Testis (tissue), 3 donors: Measurements from ENCODE around the gene GLI3. TPM values are rescaled to one million over a fixed set of nuclear protein-coding genes. Genes with fewer than 3 reads are reported as not detected.

ENCODE experiments used
- DNase-seq: peaks from one replicate; pipeline ENCODE4 v3.0.0-alpha.2; 2019
- H3K27ac ChIP-seq, 2 donors: fragments of 200-600 bp; sonication (generic); one replicate each; pipeline ENCODE4 v1.5.1; 2019
- H3K27me3 ChIP-seq: fragments of 200-600 bp; sonication (generic); one replicate; pipeline ENCODE4 v1.5.1; 2019
- H3K36me3 ChIP-seq: fragments of 200-600 bp; sonication (generic); one replicate; pipeline ENCODE4 v1.5.1; 2017; ENCODE audit warnings: low read depth; ENCODE audit errors: missing control alignments
- H3K4me1 ChIP-seq: fragments of 200-600 bp; sonication (generic); one replicate; pipeline ENCODE4 v1.5.1; 2019
- H3K4me3 ChIP-seq, 2 donors: fragments of 200-600 bp; sonication (generic); one replicate each; pipeline ENCODE4 v1.5.1; 2017 to 2019
- H3K9me3 ChIP-seq: fragments of 200-600 bp; sonication (generic); one replicate; pipeline ENCODE4 v1.5.1; 2017
- CTCF ChIP-seq, 3 experiments: fragments of 450-650 bp in 2 of 3; fragments of 200-600 bp in 1 of 3; sonication (generic) in 1 of 3; IDR thresholded peaks; one replicate each; pipeline ENCODE4 v1.5.1; 2016 to 2019; ENCODE audit warnings: antibody characterized with exemption in 3 of 3, mild to moderate bottlenecking in 2 of 3, moderate library complexity in 1 of 3
- POLR2A ChIP-seq: fragments of 450-650 bp; IDR thresholded peaks from one replicate; pipeline ENCODE4 v1.6.1; 2017; ENCODE audit warnings: antibody characterized with exemption, mild to moderate bottlenecking, moderate library complexity
- WGBS, 2 donors: methylation state at CpG; one replicate each; pipeline ENCODE4 v1.1.5; 2018; 5-methylcytosine and 5-hydroxymethylcytosine counted together
- intact Hi-C: fragments of 100-400 bp; cut with DNase I; formaldehyde crosslinking; loops from one replicate; pipeline ENCODE4 v1.15.1; 2023; ENCODE audit warnings: low total_unique reads
- polyA plus RNA-seq: library from polyadenylated mRNA; stranded (reverse); fragments of 350-450 nt; fragmentation: Illumina TruSeq; extraction: RNeasy Lipid Tissue Mini Kit (QIAGEN cat#74804); gene quantifications from one replicate; pipeline ENCODE4 v1.2.3, GENCODE V29; 2014; ENCODE audit warnings: low read depth, low replicate concordance; ENCODE audit not compliant: insufficient read depth
- total RNA-seq, 2 donors: library from RNA; depleted of rRNA; stranded (reverse); fragments of >200 nt; gene quantifications; one replicate each; pipeline ENCODE4 v1.2.3, GENCODE V29; 2016

The GLI3 gene
- total and polyA plus RNA-seq, 3 donors from 2014 or later, result 3.8 to 7.3 (median 5.0) TPM

DNA sequence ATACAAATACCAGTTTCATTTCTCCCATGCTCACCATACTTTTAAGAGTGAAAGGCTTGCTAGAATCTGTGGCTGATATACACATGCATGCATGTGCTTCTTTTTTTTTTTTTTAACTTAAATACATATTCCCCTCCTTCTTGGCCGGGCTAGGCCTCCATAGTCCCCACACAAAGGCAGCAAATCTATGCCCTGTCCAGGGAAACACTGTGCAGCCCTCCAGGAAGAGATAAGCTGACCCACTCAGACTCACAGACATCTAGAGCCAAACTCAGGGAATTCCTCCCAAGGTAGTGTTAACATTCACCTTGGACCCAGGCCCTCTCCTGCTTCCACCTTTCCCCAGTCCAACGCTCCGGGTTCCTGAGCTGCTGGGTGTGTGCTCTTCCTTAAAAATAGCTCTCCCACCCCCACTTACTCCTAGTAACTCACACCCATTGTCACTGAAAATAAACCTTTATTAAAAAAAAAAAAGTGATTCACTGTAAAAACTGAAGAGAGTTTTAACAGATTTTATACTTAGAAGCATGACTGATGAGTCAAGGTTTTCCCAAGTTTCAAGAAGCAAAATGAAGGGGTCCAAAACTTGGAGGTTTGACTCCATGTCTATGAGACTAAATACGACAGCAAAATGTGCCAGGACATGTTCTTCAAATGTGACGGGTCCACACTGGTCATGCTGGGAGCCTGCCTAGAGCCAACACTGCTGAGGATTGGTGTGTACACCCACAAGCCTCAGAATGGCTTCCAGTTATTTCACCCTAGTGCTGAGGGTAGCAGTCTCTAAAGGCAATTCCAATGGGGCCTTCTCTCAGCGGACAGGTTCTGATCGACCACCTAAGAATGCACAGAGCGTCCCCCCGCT, 159.5 kb downstream of the GLI3 start:
- 89 to 90% methylated on average over 9 of the region's 9 CpGs for WGBS, 2 donors
- Histone ChIP-seq H3K27ac (no peak overlapping the region), H3K4me1 (no peaks in the 10 kb centered on the region), H3K4me3 (no peak overlapping the region), H3K27me3 (no peaks in the 10 kb centered on the region), H3K9me3 (no peaks in the 10 kb centered on the region), H3K36me3 (no peaks in the 10 kb centered on the region)
- no peak for TF ChIP-seq CTCF (IDR thresholded peaks at IDR 0.05)
- no peak for TF ChIP-seq POLR2A
- no peak for DNase-seq
- intact Hi-C loops, result no loop called here

- TF ChIP-seq POLR2A, result no peak
- no peak for TF ChIP-seq CTCF (IDR thresholded peaks at IDR 0.05)
- WGBS, 2 donors, result 86 to 96% methylated on average over 2 of the region's 2 CpGs
Observed at GRCh38 chr7:42076870-42077269, 160.1 kb downstream of the GLI3 start.

DNA sequence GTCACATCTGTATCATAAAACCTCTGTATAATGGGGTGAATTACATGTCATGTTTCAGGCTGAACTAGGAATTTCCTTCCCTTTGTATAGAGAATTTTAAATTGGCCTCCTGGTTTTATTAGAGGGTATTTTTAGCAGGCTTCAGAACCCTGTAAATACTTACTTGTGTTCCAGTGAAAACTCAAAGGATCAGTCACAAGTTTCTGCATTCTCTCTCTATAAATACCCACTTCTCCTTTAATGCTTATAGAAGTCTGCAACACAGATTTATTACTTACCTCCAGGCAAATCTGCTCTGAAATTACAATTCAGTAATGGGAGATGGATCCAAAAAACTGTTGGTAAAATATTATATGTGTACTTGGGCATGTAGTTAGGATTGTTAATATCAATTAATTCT, 161.6 kb downstream of the GLI3 start:
- intact Hi-C loops, result no loop called here
- TF ChIP-seq POLR2A, result no peak
- no peak for TF ChIP-seq CTCF (IDR thresholded peaks at IDR 0.05)
- DNase-seq, result no peak
- Histone ChIP-seq H3K4me3 (no peak overlapping the region), H3K9me3 (no peaks in the 10 kb centered on the region), H3K27ac (no peak overlapping the region), H3K4me1 (no peaks in the 10 kb centered on the region), H3K36me3 (no peaks in the 10 kb centered on the region), H3K27me3 (no peaks in the 10 kb centered on the region)

More at GRCh38 chr7:42076870-42077269, 160.1 kb downstream of the GLI3 start:
- intact Hi-C loops, result no loop called here
- no peaks in the 10 kb centered on the region for H3K36me3 ChIP-seq
- H3K27me3 ChIP-seq, result no peaks in the 10 kb centered on the region
- H3K27ac ChIP-seq, result no peak overlapping the region
- no peaks in the 10 kb centered on the region for H3K9me3 ChIP-seq
- no peak for DNase-seq
- no peak overlapping the region for H3K4me3 ChIP-seq
- H3K4me1 ChIP-seq, result no peaks in the 10 kb centered on the region

- Histone ChIP-seq H3K9me3 (no peaks in the 10 kb centered on the region), H3K36me3 (no peaks in the 10 kb centered on the region), H3K4me3 (no peak overlapping the region), H3K4me1 (no peaks in the 10 kb centered on the region), H3K27ac (no peak overlapping the region), H3K27me3 (no peaks in the 10 kb centered on the region)
- 86 to 94% methylated on average over 4 of the region's 4 CpGs for WGBS, 2 donors
- TF ChIP-seq CTCF (IDR thresholded peaks at IDR 0.05) (no peak), POLR2A (no peak)
- no peak for DNase-seq
- intact Hi-C loops, result no loop called here
Observed at GRCh38 chr7:42074076-42074475, 162.9 kb downstream of the GLI3 start.
